ENCODE data around the gene RNASE1.

RNASE1 gene

GRCh38 chr14:20807304-20808161, 4.9 kb upstream of the RNASE1 start:
- no peak for DNase-seq (ENCODE audit: low read depth)

- DNase-seq (ENCODE audit: low read depth), result no peak
Observed at GRCh38 chr14:20805485-20805884, 2.8 kb upstream of the RNASE1 start.

DNA sequence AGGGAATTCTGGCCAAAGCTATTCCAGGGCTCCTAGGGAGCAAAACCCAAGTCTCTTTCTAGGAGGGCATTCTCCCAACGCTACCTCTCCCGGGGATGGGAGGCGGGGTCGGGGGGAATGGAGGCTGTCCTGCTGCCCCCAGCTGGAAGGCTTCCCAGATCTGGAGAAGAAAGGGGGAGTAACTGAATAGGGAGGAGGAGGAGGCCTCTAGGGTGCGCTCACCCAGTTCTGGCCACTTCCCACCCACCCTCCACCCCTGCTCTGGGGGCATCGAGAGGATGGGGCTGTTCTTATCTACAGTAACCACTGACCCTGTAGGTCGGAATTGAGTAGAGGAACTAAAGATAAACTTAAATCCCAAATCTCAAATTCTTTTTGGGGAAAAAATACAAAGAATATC, 579 bp upstream of the RNASE1 start:
- DNase-seq (ENCODE audit: low read depth), result no peak

DNA sequence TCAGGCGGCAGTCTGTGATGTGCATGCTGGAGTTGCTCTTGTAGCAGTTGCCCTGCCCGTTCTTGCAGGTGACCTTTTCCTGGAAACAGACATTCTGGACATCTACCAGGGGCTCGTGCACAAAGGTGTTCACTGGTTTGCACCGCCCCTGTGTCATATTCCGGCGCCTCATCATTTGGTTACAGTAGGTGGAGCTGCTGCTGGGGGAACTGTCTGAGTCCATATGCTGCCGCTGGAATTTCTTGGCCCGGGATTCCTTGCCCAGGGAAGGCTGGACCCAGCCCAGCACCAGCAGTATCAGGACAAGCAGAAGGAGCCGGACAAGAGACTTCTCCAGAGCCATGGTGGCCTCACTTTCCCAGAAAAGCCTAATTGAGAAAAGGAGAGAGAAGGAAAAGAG, 918 bp downstream of the RNASE1 start:
- DNase-seq (ENCODE audit: low read depth), result no peak

DNA sequence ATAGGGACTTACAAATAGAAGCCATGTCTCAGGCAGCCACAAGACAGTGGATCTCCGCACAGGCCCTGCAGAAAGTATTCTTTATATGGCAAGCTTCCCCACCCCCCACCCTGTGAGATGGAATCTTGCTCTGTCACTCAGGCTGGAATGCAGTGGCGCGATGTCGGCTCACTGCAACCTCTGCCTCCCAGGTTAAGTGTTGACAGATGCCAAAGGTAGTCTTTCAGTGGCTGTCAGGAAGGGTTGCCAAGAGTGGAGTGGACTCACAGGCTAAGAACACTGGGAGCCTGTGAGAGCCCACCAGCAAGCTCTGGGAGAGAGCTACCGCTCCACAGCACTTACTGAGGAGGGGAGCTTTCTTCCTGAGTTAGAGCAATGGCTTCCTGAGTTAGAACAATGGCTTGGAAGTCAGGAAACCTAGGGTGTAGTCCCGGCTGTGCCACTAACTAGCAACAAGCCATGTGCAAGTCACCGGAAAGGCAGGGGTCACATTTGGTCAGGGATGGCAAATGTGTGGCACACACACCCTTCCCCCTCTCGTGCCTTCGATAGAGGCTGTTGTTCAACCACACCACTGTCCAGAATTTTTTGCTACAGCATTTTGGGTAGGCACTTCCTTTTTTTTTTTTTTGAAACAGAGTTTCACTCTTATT, 2.6 kb downstream of the RNASE1 start:
- DNase-seq (ENCODE audit: low read depth), result no peak

DNA sequence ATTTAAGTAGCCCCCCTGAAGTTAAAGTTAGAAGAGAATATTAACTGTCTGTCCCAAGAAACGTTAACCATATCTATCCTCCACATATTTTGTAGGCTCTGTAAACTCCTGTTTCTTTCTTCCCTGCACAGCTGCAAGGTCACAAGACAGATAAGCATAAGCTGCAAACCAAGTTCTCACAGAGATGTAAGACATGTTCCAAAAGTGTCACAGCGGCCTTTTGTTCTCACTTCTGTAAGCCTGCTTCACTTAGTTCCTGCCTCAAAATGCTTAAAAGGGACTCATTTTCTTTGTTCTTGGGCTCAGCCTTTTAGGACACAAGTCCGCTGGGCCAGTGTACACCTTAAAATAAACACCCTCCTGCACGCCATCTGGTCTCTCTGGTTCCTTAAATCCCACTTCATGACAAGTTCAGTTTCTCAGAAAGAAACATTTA, 3.2 kb downstream of the RNASE1 start:
- DNase-seq (ENCODE audit: low read depth), result no peak

DNA sequence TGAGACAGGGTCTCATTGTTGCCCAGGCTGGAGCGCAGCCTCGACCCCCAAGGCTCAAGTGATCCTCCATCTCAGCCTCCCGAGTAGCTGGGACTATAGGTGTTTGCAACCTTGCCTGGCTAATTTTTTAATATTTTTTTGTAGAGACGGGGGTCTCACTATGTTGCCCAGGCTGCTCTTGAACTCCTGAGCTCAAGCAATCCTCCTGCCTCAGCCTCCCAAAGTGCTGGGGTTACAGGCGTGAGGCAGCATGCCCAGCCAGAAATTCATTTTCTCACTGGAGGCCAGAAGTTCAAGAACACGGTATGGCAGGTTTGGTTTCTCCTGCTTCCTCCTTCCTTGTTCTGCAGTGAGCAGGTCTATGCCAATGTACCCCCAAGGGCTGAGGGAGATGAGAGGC, 3.7 kb downstream of the RNASE1 start:
- DNase-seq (ENCODE audit: low read depth), result no peak

GRCh38 chr14:20798318-20798717, 4.3 kb downstream of the RNASE1 start:
- no peak for DNase-seq (ENCODE audit: low read depth)

DNA sequence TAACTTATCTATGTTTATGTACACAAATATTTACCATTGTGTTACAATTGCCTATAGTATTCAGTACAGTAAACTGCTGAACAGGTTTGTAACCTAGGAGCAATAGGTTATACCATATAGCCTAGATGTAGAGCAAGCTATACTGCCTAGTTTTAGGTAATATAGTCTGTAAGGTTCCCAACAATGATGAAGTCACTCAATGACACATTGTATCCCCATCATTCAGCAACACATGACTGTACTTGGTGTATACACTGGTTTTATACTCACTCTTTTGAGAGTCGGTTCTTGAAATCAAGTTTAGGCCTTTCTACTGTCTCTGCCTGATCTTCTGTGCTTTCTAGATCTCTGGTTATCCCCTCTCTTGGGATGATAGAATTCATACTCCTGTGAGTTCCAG, 5.5 kb downstream of the RNASE1 start:
- DNase-seq (ENCODE audit: low read depth), result no peak

GRCh38 chr14:20794644-20795369, 7.8 kb downstream of the RNASE1 start:
- DNase-seq (ENCODE audit: low read depth), result peak; percentile 53

DNA sequence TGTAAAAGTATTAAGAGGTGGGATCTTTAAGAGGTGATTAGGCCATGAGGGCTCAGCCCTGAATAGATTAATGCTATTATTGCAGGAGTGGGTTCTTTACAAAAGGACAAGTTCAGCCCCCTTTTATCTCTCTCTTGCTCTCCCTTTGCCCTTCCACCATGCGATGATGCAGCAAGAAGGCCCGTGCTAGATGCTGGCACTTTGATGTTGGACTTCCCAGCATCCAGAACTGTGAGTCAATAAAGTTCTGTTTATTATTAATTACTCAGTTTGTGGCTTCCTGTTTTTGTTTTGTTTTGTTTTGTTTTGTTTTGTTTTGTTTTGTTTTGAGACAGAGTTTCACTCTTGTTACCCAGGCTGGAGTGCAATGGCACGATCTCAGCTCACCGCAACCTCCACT, 10.1 kb downstream of the RNASE1 start:
- no peak for DNase-seq (ENCODE audit: low read depth)

GRCh38 chr14:20791597-20791996, 11.0 kb downstream of the RNASE1 start:
- DNase-seq (ENCODE audit: low read depth), result no peak

DNA sequence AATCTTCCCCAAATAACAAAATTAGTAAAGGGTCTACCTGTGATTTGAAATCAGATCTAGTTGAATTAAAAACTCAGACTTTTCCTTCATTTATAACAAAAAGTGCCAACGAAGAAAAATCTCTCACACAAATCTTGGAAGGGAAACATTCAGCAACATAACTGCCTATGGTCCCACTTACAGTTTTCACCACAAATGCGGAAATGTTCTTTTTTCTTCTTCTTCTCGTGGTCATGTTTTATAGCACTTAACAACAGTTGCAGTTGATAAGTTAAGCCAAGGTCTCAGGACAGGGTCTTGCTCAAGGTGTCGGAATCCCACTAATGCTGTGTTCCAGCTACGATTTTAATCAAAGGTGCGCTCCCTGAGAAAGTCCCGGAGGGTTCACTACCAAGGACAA, 11.5 kb downstream of the RNASE1 start:
- no peak for DNase-seq (ENCODE audit: low read depth)

GRCh38 chr14:20790464-20791116, 12.1 kb downstream of the RNASE1 start:
- DNase-seq (ENCODE audit: low read depth), result no peak

DNA sequence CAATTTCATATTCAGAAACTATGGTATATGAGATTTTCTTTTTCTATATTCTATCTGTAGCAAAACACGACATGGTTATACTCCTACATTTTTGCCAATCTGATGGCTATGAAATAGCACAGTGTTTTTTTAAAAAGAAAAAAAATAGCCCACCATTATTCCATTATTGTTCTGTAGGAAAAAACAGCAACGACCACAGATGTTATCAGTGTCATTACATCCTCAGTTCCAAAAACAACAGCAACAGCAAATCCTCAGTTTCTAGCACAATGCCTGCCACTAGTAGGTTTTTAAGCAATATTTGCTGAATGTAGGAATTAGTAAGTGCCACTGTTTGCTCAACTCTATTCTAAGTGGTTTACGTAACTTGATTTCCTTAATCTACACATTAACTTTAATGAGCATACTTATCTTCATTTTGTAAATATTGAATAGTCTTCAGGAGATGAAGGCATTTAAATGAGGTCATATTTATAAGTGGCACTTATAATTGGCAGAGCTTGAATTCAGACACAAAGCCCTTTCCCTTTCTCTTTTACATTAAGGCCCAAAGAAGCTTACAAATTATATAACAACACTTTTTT, 13.3 kb downstream of the RNASE1 start:
- DNase-seq (ENCODE audit: low read depth), result no peak

DNA sequence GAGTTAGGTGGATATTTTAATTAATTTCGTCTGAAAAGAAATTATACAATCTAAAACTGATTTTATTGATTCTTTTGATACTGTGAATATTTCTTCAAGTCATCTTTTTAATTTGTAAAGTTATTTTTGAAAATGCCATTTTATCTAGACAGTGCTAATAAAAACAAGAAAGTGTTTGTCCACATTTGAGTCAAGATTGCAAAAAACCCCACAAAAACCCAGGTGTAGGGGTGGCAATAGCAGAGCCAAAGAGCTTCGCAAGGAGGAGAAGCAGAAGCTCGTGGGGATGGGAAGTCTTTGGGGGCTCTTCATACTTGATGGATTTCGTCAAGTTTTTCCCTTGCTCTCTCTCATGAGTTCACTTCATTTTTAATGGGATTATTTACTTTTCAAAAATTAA, 15.6 kb downstream of the RNASE1 start:
- no peak for DNase-seq (ENCODE audit: low read depth)

DNA sequence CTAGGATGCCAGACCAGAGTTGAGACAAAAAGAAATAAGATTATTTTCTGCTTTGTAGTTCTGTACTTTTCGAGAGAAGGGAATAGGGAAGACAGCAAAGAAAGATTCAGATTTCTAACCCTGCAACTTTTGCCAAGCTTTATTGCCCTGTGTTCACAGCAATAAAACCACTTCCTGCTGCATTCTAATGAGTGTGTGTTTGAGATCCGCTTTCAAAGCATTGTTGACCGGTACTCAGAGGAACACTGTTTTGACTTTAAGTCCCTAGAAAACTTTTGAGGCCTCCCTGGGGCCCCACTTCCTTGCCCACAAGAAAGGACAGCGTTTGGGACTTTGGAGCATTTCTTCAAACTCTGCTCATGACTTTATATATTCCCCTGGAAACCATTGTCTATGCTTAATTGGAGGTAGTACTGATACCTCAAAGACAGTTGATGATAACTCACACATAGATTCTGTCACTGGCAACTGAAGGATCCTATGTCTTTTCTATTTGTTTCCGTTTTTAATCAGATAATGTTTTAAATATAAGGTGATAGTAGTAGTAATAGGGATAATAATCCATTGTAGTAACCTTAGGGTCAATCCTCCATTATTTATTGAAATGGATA, 20.3 kb downstream of the RNASE1 start:
- no peak for DNase-seq (ENCODE audit: low read depth)

- no peak for DNase-seq (ENCODE audit: low read depth)
Observed at GRCh38 chr14:20781803-20782202, 20.8 kb downstream of the RNASE1 start.

DNA sequence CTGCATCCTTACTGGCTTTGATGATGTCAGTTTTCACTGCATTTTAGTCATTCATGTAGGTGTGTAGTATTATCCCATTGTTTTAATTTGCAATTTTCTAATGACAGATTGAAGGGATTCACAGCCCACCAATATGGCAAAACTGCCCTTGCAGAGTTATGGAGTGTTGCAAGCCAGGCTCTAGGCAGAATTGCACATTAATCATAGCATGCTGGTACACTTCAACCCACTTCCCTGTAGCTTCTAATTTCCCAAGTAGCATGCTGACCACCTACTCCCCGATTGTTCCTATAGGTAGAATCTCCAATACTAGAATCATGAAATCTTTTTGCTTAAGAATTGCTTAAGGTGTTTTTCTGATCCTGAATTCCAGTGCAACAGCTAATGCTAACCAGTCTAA, 26.7 kb downstream of the RNASE1 start:
- no peak for DNase-seq (ENCODE audit: low read depth)

DNA sequence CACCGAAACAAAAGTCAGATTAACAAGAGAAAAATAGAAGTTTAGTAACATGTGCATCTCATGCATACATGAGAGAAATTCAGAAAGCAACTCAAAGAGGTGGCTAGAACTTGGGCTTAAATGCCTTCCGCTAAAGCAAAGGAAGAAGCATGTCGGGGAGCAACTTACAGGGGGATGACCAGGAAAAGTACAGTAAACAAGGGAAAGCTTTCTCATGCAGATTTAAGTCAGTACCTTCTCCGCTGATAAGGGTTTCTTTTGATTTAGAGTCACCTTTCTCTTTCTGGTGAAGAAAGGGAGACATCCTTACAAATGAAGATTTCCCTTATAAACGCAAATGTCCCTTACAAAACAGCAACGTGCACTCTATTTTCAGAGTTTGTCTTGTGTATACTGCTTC, 27.6 kb downstream of the RNASE1 start:
- no peak for DNase-seq (ENCODE audit: low read depth)

DNA sequence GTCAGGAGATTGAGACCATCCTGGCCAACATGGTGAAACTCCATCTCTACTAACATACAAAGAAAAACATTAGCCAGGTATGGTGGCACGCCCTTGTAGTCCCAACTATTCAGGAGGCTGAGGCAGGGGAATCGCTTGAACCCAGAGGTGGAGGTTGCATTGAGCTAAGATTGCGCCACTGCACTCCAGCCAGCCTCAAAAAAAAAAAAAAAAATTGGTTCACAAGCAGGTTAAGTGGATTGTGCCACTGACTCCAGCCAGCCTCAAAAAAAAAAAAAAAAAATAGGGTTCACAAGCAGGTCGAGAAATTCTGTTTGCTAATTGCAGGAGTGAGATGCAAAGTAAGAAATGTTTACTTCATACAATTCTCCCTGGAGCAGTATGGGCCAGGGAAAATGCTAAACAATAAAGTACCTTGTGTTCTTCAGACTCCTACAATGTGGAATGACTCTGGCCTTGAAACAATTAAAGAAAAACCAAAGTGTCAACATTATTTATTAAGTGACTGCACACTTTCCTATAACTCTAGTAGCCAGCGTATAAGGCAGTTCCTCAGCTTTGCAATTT, 28.3 kb downstream of the RNASE1 start:
- no peak for DNase-seq (ENCODE audit: low read depth)

Data from amniotic epithelial cell (primary cell).